Stimulated activated CD8-positive, alpha-beta memory T cell treated with anti-CD3 and anti-CD28 coated beads, Interleukin-2, amount 100 ng/mL, for 1 hour (primary cell): Measurements from ENCODE around the gene GCSH.

Source experiments
- DNase-seq, 2 donors: peaks; one replicate each; pipeline ENCODE4 v3.0.0-alpha.2; 2020; ENCODE audit warnings: low read depth in 2 of 2

Gene GCSH

DNA sequence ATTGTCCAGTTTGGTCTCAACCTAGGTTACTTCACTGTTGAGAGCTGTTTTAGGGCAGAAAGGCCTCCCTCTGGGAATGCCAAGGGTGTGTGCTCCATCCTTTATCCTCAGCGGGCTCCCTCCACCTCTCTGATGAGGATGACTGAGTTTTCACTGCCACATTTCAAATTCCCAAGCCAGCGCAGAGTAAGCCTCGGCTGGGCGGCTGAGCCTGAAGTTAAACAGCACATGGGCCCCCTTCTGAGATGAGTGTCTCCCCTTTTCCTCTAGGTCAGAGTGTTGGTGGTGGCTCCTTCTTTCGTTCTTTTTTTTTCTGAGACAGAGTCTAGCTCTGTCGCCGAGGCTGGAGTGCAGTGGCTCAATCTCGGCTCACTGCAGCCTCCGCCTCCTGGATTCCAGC lies 5.5 kb upstream of the GCSH start:
- DNase-seq, result no peak

DNA sequence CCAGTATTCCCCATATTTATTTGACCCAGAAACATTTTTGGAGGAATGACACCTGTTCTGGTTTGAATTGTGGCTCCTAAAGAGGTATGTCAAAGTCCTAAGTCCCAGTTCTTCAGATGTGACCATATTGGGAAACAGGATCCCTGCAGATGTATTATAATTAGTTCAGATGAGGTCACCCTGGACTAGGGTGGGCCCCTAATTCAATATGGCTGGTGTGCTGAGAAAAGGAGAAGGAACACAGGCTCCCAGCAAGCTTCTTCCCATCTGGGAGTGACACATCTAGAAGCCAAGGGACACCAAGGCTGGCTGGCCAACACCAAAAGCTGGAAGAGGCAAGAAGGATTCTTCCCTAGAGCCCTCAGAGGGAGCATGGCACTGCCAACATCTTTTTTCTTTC lies 3.8 kb upstream of the GCSH start:
- DNase-seq, result no peak

DNA sequence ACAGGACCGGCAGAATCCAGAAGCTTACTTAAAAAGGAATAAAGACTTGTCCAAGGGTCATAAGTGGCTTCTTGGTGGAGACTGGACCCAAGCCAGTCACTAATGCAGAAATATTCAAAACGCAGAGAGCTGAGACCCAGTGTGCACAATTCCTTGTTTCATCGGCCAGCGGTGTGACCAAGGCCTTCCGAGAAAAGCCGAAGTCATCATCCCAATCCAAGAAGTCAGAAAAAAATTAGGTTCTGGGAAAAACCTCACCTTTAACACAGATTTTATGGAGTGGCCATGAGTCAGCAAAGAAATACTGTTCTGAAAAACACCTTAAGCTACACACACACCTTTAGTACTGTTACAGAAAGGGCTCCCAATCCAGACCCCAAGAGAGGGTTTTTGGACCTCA lies 1.0 kb upstream of the GCSH start:
- no peak for DNase-seq

DNA sequence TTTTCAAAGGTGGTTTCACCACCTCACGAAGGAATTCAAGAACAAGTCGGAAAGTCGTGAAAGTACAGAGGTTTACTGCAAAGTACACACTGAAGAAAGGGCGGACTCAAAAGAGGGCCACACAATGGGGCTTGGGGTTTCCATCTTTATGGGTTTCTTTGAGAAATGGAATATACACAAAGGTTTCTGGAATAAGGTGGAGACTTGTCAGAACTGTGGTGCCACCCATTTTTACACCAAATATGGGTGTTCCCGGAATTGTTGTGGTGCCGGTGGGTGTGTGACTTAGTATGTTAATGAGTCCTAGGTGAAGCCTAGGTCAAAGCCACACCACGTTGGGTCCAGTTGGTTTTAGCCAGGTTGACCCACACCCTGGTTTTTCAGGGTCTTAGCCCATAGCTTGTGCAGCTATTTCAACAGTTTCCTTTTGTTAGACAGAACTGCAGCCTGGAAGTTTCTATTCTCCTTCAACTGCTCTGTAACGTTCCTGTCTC lies 567 bp upstream of the GCSH start:
- no peak for DNase-seq

DNA sequence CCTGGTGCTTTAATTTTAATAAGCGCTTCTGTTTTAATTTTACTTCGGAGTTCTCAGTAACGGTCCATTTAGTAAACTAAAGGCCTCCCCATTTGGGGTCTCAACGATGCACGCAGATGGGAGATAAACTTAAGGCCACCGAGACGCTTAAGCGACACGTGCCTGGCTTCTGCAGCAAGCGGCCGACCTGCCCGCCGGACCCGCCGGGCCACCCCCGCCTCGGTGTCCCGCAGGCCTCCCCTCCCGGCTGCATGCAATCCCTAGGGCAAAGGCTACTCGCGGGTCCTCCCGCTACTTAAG lies 592 bp downstream of the GCSH start:
- DNase-seq, result no peak

DNA sequence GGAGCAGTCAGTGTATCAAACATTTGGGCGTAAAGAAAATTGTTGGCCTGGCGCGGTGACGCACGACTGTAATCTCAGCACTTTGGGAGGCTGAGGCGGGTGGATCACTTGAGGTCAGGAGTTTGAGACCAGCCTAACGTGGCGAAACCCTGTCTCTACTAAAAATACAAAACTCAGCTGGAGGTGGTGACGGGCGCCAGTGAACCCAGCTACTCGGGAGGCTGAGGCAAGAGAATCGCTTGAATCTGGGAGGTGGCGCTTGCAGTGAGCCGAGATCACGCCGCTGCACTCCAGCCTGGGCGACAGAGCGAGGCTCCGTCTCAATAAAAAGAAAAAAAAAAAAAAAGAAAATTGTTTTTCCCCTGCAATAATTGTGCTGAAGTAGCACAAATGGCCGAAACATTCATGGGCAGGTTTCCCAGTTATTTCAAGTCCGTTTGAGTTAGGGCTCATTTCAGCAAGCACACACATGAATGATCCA lies 1.4 kb downstream of the GCSH start:
- no peak for DNase-seq

DNA sequence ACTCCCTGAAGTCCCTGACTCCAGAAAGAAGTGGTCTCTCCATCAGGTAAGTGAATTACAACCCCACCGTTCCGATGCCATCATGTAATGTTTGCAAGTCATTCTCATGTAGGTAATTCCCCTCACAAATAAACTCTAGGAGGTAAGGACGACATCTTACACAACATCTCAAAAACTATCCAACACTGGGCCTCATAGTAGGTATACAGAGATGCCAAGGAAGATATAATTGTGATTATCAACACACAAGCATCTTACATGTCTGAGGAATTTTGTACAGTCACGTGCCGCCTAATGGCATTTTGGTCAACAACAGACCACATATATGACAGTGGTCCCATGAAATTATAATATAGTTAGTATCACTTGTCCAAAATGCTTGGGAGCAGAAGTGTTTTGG lies 7.4 kb downstream of the GCSH start:
- DNase-seq, result no peak

DNA sequence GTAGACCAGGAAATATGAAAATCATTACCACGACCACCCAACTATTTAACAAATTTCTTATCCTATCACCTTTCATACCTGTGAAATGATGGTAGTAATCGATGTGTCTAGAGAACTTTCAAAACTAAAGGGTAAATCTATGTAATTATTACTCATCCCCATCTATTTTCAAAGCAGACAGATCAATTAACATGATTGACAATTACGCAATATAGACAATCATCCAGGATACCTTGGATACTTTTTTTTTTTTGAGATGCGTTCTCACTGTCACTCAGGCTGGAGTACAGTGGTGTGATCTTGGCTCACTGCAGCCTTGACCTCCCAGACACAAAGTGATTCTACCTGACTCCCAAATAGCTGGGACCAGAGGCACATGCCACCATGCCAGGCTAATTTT lies 15.2 kb downstream of the GCSH start:
- DNase-seq, result no peak

DNA sequence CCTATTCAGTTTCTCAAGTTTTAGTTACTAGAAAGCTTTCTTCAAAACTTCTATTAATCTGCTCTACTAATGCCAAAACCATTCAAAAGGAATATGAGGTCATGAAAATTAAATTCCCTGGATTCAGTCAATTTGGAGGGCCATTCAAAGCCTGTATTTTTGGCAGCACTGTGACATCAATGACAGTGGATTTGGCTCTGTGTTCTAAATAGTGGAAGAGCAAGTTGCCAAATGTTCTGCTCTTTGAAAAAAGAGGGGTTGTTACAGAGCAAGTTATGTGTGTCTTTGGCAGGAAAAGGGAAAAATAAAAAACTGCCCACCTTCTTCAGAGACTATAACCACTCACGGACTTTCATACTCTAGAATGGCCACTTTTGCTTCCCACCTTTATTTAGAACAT lies 16.0 kb downstream of the GCSH start:
- DNase-seq, result no peak

DNA sequence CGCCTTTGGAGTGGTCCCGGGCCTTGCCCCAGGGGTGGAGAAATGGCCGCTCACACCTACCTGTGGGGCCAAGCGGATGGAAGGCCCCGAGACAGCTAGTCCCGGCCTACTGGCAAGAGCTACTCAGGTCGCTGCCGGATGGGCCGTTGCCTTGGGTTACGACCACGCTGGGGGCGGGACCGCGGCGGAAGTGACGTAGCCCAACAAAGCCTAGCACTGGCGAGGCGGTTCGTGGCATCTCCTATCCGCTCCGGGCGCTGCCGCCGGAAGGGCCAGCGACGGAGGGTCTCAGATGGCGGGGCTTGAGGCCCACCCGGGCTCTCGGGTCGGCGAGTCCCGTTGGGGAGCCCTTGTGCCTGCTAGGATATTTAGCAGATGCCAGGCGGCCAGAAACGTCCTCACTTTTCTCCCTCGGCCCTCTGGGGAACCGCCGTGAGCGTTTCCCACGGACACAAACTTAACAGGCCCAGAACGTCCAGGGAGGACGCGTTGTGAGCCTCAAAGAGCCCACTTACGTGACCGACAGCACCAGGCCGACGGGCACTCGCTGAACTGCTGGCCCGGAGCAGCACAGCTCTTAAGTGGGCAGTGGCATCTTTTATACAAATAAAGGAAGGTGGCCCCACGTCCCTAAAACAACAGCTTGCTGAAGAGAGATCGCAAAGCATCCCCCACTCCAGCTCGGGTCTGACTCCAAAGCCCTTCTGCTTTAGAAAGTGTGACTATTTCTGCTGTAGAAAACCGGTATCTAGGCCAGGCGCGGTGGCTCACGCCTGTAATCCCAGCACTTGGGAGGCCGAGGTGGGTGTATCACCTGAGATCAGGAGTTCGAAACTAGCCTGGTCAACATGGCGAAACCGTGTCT lies 18.9 kb downstream of the GCSH start, which contains the start of gene C16orf46:
TSS of gene C16orf46 (minus strand) at position 163 of the 865 bp plus-strand sequence. CDS start 13,283 bp downstream, outside the sequence.
- peak; percentile 92 to 95 for DNase-seq

DNA sequence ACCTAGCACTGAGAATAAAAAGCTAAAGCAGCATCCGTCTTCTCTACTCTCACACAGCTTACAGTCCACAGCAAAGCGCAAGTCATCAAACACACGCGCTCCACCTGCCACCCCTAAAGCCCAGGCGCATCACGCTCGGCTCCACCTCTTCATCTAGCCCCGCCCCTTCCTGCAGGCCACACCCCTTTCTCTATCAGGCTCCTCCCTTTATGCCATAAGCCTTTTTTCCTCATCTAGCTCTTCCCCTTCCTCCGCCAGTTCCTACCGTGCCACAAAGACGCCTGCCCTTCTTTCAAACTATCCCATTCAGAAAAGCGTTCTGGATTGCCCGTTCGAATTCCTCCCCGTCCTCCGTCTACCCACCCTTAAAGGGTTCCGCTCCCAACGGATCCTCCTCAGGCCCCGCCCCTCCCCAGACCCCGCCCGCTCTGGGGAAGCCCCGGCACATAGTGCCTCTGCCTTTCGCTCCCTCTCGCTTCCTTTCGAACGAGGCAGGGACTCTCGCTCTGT lies 19.6 kb downstream of the GCSH start:
- peak; percentile 85 to 90 for DNase-seq

DNA sequence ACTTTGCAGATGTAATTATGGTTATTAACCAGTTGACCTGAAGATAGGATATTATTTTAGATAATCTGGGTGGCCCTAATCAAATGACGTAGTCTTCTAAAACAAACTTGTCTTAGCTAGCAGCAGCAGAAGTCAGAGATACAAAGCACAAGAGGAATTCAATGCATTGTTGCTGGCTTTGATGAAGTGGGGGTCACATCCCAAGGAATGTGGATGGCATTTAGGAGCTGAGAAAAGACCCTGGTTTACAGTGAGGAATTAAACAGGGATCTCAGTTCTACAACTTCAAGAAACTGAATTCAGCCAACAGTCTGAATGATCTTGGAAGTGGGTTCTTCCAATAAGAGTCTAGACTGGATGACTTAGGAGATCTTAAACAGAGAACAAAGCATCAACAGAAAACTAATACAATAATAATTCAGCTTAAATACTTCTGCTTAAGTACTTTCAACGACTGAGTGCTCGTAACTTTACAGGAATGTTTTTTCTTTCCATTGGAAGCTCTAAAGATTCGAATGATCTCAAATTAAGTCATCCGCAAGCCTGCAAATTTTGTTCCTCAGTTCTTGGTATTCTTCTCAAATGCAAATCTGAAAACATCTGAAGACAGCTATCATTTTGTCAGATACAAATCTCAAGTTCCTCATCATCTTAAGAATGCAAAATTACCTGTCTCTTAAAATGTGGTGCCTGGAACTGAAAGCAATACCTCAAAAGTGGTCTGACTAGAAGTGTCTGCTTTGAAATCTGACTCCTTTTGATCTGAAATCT lies 22.4 kb downstream of the GCSH start:
- DNase-seq, result no peak

DNA sequence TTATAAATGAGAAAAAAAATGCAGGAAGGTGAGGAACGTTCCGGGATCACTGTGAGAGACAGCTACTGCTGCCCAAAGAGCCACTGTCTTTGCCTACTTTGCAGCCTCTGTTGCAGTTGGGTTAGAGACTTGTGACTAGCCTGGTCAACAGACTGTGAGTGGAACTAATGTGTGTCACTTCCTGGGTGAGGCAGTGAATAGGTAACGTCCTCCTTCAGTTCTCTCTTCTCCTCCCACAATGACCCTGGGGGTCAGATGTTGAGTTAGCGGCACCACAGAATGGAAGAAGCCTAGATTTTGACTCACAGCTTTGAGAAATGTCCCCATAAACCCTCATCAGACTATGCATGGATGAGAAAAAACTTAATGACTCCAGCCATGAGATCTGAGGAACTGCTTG lies 24.4 kb downstream of the GCSH start:
- no peak for DNase-seq

DNA sequence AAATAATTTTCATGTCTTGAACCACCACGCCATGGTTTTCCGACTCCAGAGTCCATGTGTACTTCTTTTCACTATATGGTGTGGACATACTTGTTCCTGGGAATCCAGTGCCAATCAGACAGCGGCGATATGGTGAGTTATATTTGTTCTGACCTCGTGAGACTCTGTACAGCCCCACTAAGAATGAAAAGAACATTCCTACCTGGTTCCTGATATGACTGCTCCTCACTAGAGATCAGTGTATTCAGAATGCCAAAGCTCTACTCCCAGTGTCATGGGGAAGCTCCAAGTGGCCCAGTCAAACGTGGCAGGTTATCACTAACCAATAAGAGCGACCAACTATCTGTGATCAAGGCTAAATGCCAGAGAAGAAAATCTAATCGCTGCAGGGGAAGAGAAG lies 25.2 kb downstream of the GCSH start:
- no peak for DNase-seq

DNA sequence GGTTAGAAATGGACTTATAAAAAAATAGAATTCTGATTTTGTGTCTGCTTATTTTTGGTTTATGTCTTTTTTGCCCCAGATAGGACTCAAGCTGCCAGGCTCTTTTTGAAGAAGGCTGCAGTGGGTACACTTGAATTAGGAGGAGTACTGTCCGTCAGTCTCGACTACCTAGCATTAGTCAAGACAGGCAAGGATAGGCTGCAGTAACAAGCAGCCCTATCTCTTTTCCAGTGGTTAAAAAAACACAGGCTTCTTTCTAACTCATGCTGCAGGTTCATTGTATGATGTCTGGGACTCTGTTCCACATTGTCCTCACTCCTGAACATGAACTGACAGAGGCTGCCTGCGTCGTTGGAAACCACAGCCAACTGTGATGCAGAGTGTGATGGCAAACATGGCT lies 27.1 kb downstream of the GCSH start:
- no peak for DNase-seq

DNA sequence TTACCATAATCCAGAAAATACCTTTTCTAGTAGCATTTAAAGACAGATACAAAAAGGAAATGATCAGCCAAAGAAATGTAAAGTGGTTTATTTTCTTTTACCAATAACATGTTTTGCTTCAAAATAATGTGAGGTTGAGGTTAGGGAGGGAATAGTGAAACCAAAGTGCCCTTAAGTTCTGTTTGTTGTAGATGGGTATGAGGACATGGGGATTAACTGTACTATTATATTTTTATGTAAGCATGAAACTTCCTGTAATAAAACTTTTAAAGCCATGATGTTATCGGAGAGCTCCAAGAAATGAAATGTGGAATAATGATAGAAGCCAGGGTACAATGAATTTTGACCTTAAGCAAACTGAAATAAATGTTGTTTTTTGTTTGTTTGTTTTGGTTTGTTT lies 29.0 kb downstream of the GCSH start:
- DNase-seq, result no peak

DNA sequence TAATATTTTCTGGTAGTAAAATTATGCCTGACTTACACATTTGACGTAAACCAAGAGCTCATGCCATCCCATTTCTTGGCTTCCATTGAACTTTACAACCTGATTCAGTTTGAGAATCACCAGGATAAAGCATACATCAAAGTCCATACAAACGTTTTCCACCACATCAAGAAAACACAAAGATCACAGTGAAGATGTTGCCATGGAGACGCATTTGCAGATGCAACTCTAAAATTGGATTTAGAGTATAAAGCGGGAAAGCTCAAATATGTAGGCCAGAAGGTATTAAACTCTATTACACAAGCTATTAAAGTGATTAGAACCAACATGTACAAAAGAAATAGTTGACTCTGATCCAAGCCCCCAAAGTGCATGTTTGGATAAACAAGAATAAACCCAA lies 29.5 kb downstream of the GCSH start:
- DNase-seq, result no peak

DNA sequence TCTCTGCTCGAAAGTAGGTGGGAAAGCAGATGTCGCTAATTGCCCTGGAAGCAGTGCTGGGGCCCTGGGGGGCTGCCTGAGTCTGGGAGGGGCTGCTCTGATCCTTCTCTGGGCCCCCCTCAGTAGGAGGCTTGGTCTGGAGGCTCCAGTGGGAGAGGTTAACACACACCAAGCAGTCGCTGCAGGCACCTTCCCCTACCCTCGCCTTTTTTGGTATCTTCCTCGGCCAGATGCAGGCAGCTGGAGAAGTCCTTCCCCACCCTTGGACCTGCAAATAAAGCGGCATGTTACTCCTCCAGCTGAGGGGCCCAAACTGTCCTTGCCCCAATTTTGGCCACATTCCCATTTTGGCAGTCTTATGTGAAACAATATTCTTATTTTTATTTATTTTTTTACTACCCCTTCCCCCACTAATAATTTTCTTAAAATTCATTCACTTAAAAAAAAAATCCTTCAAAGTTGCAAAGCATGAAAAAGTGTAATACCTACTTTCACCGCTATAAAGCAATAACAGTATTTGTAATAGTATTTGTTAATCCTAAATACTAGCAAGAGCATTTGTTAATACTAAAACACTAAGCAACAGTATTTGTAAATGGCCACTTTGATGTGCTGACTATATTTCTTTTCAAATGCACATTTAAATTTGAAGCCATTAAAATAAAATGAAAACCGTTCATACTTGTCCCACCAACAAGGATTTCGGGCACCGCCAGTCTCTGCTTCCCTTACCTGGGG lies 34.2 kb downstream of the GCSH start:
- DNase-seq, result no peak

DNA sequence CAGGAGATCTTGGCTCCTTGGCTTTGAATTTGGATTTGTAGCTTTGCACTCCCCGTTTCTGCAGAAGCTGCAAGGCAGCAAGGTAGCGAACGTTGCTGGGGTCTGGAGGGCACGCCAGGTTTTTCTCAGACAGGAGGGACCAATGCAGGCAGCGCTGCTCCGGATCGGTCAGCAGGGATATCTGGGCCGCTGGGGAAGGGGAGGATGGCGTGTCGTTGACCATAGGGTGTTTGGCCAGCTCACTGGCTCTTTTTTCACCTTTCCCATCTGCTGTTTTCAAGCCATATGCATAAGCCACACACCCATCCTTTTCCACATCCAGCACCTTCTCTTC lies 34.9 kb downstream of the GCSH start:
- DNase-seq, result no peak

DNA sequence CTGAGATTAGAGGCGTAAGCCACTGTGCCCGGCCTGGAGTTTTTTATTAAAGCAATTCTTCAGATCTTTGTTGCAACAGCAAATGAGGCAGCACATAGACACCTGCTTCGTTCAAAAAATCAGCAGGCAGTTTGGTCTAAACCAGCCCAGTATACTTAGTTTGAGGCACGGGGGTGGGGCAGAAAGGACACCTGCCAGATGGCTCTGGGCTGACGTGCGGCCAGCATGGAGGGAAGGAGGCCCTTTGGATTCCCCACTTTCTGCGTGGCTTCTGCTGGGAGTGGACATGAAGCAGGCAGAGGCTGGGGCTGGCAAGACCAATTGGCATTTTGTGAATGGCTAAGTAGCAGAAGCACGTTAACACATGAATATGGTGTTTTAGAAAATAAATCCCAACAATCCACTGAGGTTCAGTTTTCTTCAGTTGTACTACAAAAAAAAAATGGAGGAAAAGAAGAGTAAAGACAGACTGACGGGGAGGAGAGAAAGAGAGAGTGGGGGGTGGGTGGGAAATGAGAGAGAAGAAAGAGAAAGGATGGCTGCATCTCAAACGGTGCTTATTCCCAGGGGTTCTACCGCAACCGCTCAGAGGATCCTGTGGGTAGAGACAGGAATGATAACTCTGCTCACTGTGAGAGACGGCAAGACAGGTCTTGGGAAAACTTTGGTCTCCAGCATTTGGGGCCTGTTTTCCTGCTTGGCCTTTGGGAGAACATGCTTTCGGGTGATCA lies 35.5 kb downstream of the GCSH start:
- DNase-seq, result no peak

DNA sequence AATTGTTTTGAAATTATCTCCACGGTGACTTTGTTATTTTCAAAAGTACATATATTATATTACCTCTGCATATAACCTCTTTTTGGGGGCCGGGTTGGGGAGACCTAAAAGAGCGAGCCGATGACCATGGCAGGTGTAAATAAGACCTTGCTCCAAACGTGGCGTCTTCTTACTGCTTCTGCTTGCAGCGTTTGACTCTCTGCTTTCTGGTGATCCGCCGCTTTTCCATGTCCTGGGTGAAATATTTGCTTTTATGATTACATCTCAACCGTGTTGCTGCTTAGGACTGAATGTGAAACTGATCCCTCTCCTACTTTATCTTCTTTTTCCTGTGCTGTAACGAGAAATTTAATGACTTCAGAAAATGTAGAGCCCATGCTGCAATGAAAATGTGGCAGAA lies 42.4 kb downstream of the GCSH start:
- DNase-seq, result no peak

DNA sequence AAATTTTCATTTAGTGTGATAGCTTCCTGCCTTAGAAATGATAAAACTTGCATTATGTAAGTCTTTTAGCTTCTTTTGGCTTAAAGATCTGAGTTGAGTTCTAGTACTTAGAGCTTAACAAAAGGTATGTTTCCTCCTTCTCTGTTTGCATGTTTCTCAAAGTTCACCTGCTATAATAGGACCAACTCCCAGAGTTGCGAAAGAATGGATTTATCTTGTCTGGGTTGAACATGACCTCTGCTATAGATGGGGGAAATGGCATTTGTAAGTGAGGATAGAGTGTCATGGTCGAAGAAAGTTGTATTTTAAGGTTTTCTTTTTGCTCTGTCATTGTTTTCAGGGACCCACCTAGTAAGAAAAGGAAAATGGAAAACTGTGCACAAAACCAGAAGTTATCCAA lies 53.4 kb downstream of the GCSH start:
- no peak for DNase-seq
